Caco-2 (cell line): ENCODE measurements around the gene BRD1. TPM values are rescaled to one million over a fixed set of nuclear protein-coding genes. Genes with fewer than 3 reads are reported as not detected.

Source experiments
- BruUV-seq: library from RNA; stranded (reverse); fragments of 400-500 nt; replicated peaks from 2 replicates; lab custom pipeline; 2021; lab: Mats Ljungman, UMichigan
- CTCF ChIA-PET: fragments of 300-600 bp; sonication (Branson Sonifier 250); formaldehyde crosslinking; loops from one replicate; lab custom pipeline; 2022; ENCODE audit warnings: antibody characterized with exemption; lab: Charles Lee
- POLR2A ChIA-PET: fragments of 300-600 bp; sonication (Branson Sonifier 250); formaldehyde crosslinking; loops from one replicate; lab custom pipeline; 2022; ENCODE audit warnings: antibody characterized with exemption; lab: Charles Lee
- DNase-seq, 2 experiments: peaks; one replicate each; pipeline versions ENCODE4 v3.0.0 to v3.0.0-alpha.2; 2020 to 2022
- H3K27me3 ChIP-seq: replicated peaks from 2 replicates; pipeline ENCODE4 v1.6.0; 2011; ENCODE audit warnings: low read length; ENCODE audit not compliant: control insufficient read depth, insufficient read depth
- H3K36me3 ChIP-seq: 2 replicates; pipeline ENCODE4 v1.5.1; 2011; ENCODE audit warnings: low read length; ENCODE audit not compliant: control insufficient read depth, insufficient read depth
- H3K4me1 ChIP-seq: fragments of 250-450 bp; sonication (Bioruptor Pico); 2 replicates; pipeline ENCODE4 v1.5.1; 2020; ENCODE audit warnings: mild to moderate bottlenecking
- H3K4me3 ChIP-seq: 2 replicates; pipeline ENCODE4 v1.5.1; 2011; ENCODE audit warnings: low read depth, mild to moderate bottlenecking, control low read depth, low read length
- H3K9me3 ChIP-seq: fragments of 250-450 bp; sonication (Bioruptor Pico); 2 replicates; pipeline ENCODE4 v1.5.1; 2020; ENCODE audit warnings: mild to moderate bottlenecking, moderate library complexity
- H3K27ac Mint-ChIP-seq: one replicate; pipeline ENCODE4 v1.8.0; 2022; ENCODE audit warnings: mixed read lengths; ENCODE audit not compliant: unreplicated experiment
- H3K27me3 Mint-ChIP-seq: one replicate; pipeline ENCODE4 v1.8.0; 2022; ENCODE audit warnings: mixed read lengths; ENCODE audit not compliant: insufficient read depth, unreplicated experiment
- H3K36me3 Mint-ChIP-seq: one replicate; pipeline ENCODE4 v1.8.0; 2022; ENCODE audit warnings: mild to moderate bottlenecking, mixed read lengths; ENCODE audit not compliant: insufficient read depth, unreplicated experiment
- H3K4me1 Mint-ChIP-seq: one replicate; pipeline ENCODE4 v1.8.0; 2022; ENCODE audit warnings: low read depth, mixed read lengths; ENCODE audit not compliant: unreplicated experiment
- H3K4me3 Mint-ChIP-seq: one replicate; pipeline ENCODE4 v1.8.0; 2022; ENCODE audit warnings: mild to moderate bottlenecking, moderate library complexity, mixed read lengths; ENCODE audit not compliant: unreplicated experiment
- H3K9me3 Mint-ChIP-seq: one replicate; pipeline ENCODE4 v1.8.0; 2022; ENCODE audit warnings: mixed read lengths; ENCODE audit not compliant: unreplicated experiment
- CTCF ChIP-seq, 2 experiments: fragments of 200-600 bp in 1 of 2; IDR thresholded peaks; 1 replicate in 1 of 2; 2 replicates in 1 of 2; pipeline versions ENCODE4 v1.5.1 to v1.8.0; 2011 to 2022; ENCODE audit warnings: antibody characterized with exemption in 1 of 2, control low read depth in 1 of 2, inconsistent platforms in 1 of 2, low read depth in 1 of 2, low read length in 1 of 2, mild to moderate bottlenecking in 1 of 2, moderate library complexity in 1 of 2; ENCODE audit not compliant: insufficient read depth in 1 of 2, severe bottlenecking in 1 of 2, unreplicated experiment in 1 of 2
- intact Hi-C: fragments of 100-400 bp; cut with micrococcal nuclease; formaldehyde crosslinking; loops from one replicate; pipeline ENCODE4 v1.10.0; 2022; ENCODE audit not compliant: unreplicated experiment
- total RNA-seq: library from RNA; stranded (reverse); gene quantifications from 2 replicates; pipeline ENCODE4 v1.2.3, GENCODE V29; 2022

BRD1 gene
- total RNA-seq, 1 experiment from 2014 or later = 46.9 TPM

DNA sequence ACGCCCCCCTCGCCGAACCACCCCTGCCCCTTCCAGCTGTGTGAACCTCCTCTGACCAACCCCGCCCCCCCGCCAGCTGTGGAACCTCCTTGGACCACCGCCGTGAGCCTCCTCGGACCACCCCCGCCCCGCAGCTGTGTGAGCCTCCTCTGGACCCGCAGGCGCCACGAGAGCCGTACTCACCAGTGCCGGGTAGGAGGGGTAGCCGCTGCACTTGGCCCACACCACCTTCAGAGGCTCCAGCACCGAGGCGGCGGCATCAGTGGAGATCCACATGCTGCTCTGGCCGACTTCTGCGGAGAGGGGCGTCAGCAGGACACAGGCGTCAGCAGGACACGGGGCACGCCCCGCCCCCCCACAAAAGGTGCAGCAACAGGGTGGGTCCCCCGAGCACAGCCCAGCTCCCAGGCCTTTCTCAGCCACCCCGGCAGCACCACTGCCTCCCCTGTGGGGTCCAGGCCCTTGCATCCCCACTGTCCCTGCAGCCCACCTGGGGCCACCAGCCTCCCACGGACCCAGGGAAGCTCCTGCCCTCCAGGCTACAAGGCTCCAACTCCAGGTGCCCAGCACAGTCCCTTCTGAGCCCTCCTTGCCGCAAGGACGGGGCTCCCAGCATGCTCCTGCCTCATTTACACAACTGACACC, 51.7 kb downstream of the BRD1 start:
- Histone ChIP-seq H3K27me3 (no peaks in the 10 kb centered on the region), H3K9me3 (no peaks in the 10 kb centered on the region), H3K36me3 (peaks cover 1% of the 10 kb centered on the region; the same call in 1 of the 2 replicates), H3K4me3 (no peak overlapping the region), H3K4me1 (no peaks in the 10 kb centered on the region)
- BruUV-seq = no TSS peak
- Mint-ChIP-seq H3K4me1 (no peaks in the 10 kb centered on the region), H3K27ac (no peak overlapping the region), H3K4me3 (no peak overlapping the region), H3K9me3 (no peaks in the 10 kb centered on the region), H3K27me3 (no peaks in the 10 kb centered on the region), H3K36me3 (peaks cover 71% of the 10 kb centered on the region)
- intact Hi-C loops = no loop called here
- TF ChIP-seq CTCF (IDR thresholded peaks at IDR 0.05; ENCODE audit: insufficient read depth in 1 of 2, low read depth in 1 of 2, low read length in 1 of 2, severe bottlenecking in 1 of 2, unreplicated experiment in 1 of 2) = no peak
- no peak for DNase-seq
- POLR2A ChIA-PET = interaction anchor here (0.6 kb wide), 1 partner anchor 50 kb away, joined by 5 read pairs; no protein-coding TSS in a partner anchor
- CTCF ChIA-PET = no interaction called here

DNA sequence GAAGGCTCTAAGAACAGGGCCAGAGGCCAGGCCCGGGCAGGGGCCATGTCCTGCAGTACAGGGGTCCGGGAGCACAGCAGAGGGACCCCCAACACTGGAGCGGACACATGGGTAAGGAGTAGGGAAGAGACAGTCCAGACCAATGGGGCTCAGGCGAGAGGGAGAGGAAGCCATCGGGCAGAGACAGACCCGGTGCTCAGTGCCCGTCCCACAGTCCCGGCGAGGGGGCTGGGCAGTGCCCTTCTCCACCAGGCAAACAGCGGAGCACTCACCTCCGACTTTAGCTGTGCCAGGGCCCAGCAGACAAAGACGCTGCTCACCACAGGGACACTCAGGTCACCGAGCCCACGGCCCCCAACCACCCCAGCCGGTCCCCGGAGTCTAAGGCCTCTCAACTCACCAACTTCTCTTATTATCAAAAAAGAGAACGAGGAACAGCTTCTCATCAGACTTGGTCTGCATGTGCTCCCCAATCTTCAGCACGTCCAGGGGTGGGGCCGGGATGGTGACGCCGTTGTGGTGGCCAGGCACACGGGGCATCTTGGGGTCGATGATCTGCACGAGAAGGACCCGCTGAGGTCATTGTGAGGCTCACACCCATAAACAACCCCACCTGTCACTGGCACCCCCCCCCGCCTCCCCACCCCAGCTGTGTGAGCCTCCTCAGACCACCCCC, 52.3 kb downstream of the BRD1 start:
- intact Hi-C loops = no loop called here
- TF ChIP-seq CTCF (IDR thresholded peaks at IDR 0.05; ENCODE audit: insufficient read depth in 1 of 2, low read depth in 1 of 2, low read length in 1 of 2, severe bottlenecking in 1 of 2, unreplicated experiment in 1 of 2) = no peak
- CTCF ChIA-PET = no interaction called here
- no peak for DNase-seq
- no TSS peak for BruUV-seq
- Mint-ChIP-seq H3K27me3 (no peaks in the 10 kb centered on the region), H3K36me3 (peaks cover 78% of the 10 kb centered on the region), H3K4me3 (no peak overlapping the region), H3K4me1 (no peaks in the 10 kb centered on the region), H3K9me3 (no peaks in the 10 kb centered on the region), H3K27ac (no peak overlapping the region)
- Histone ChIP-seq H3K4me3 (no peak overlapping the region), H3K27me3 (no peaks in the 10 kb centered on the region), H3K4me1 (no peaks in the 10 kb centered on the region), H3K9me3 (no peaks in the 10 kb centered on the region), H3K36me3 (peaks cover 1% of the 10 kb centered on the region; the same call in 1 of the 2 replicates)
- POLR2A ChIA-PET = interaction anchor here (0.6 kb wide), 1 partner anchor 51 kb away, joined by 5 read pairs; no protein-coding TSS in a partner anchor

DNA sequence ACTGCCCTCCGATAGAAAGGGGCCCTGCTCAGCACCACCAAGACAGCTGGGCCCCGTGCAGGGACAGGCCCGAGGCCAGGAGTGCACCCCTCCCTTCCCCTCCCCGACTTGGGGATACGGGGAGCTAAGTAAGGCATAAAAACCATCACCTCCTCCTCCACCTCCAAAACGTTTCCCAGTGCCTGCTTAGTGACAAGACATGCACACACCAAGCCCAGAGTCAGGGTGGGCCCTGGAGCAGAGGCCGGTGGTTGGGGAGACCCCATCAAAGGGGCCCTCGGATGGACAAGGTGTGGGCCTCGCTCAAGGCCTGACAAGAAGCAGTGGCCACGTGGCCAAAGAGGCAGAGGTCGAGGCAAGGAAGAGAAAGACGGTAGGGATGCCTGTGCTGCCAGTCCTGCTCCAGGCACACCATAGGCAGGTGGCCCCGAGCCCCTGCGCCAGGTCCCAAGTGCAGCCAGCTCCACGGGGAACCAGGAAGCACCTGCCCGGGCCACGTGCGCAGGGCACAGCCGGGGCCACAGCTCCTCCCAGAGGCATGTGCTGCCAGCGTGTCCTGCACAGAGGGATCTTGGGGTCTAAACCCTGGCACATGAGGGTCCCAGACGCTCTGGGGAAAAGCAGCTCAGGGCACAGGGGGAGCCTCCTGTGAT, 53.0 kb downstream of the BRD1 start:
- no peaks in the 10 kb centered on the region for H3K27me3 ChIP-seq
- no peak for DNase-seq
- no peak overlapping the region for H3K4me3 Mint-ChIP-seq
- POLR2A ChIA-PET = no interaction called here
- H3K36me3 ChIP-seq = peaks cover 1% of the 10 kb centered on the region; the same call in 1 of the 2 replicates
- H3K4me1 Mint-ChIP-seq = no peaks in the 10 kb centered on the region
- CTCF ChIA-PET = no interaction called here
- H3K27me3 Mint-ChIP-seq = no peaks in the 10 kb centered on the region
- H3K9me3 Mint-ChIP-seq = no peaks in the 10 kb centered on the region
- H3K4me3 ChIP-seq = no peak overlapping the region
- H3K4me1 ChIP-seq = no peaks in the 10 kb centered on the region
- no peak for TF ChIP-seq CTCF (IDR thresholded peaks at IDR 0.05; ENCODE audit: insufficient read depth in 1 of 2, low read depth in 1 of 2, low read length in 1 of 2, severe bottlenecking in 1 of 2, unreplicated experiment in 1 of 2)
- no TSS peak for BruUV-seq
- peaks cover 85% of the 10 kb centered on the region for H3K36me3 Mint-ChIP-seq
- H3K9me3 ChIP-seq = no peaks in the 10 kb centered on the region
- no peak overlapping the region for H3K27ac Mint-ChIP-seq
- intact Hi-C loops = no loop called here
